Panc1 (cell line): Measurements from ENCODE around the gene VAPA. TPM values are rescaled to one million over a fixed set of nuclear protein-coding genes. Genes with fewer than 3 reads are reported as not detected.

Experiments used
- ATAC-seq: fragments of 200-7000 bp; cut with Tn5 transposase; 2 replicates; pipeline ENCODE4 v1.9.1; 2020; ENCODE audit warnings: mild to moderate bottlenecking, moderate library complexity
- BruUV-seq: library from RNA; stranded (reverse); fragments of 400-500 nt; replicated peaks from 2 replicates; lab custom pipeline; 2021; lab: Mats Ljungman, UMichigan
- CTCF ChIA-PET: fragments of 300-600 bp; sonication (Branson Sonifier 250); formaldehyde crosslinking; loops from one replicate; lab custom pipeline; 2022; ENCODE audit warnings: antibody characterized with exemption; lab: Charles Lee
- POLR2A ChIA-PET: fragments of 300-600 bp; sonication (Branson Sonifier 250); formaldehyde crosslinking; loops from one replicate; lab custom pipeline; 2022; ENCODE audit warnings: antibody characterized with exemption; lab: Charles Lee
- DNase-seq: peaks from one replicate; pipeline ENCODE4 v3.0.0-alpha.2; 2010; ENCODE audit warnings: low read depth, low spot score
- H3K27ac ChIP-seq: 2 replicates; pipeline ENCODE4 v1.5.1; 2011; ENCODE audit warnings: mild to moderate bottlenecking, low read length, inconsistent platforms
- H3K27me3 ChIP-seq: fragments of 200-500 bp; sonication (Bioruptor generic); 2 replicates; pipeline ENCODE4 v1.6.0; 2014; ENCODE audit warnings: low read length, inconsistent platforms; ENCODE audit not compliant: control insufficient read depth, insufficient read depth
- H3K36me3 ChIP-seq: fragments of 200-500 bp; sonication (Bioruptor generic); 2 replicates; pipeline ENCODE4 v1.5.1; 2014; ENCODE audit warnings: inconsistent platforms, mild to moderate bottlenecking, low read length, moderate library complexity; ENCODE audit not compliant: control insufficient read depth, insufficient read depth
- H3K4me1 ChIP-seq: 2 replicates; pipeline ENCODE4 v1.5.1; 2011; ENCODE audit warnings: inconsistent platforms, mild to moderate bottlenecking, low read length, moderate library complexity; ENCODE audit not compliant: control insufficient read depth, insufficient read depth
- H3K4me3 ChIP-seq, 2 experiments: 2 replicates each; pipeline ENCODE4 v1.5.1; 2011 to 2012; ENCODE audit warnings: low read depth in 2 of 2, low read length in 2 of 2, mild to moderate bottlenecking in 2 of 2, inconsistent platforms in 1 of 2, moderate library complexity in 1 of 2
- H3K9me3 ChIP-seq: fragments of 200-500 bp; sonication (Bioruptor generic); 2 replicates; pipeline ENCODE4 v1.5.1; 2014; ENCODE audit warnings: low read depth, mild to moderate bottlenecking, inconsistent platforms, low read length, moderate library complexity; ENCODE audit not compliant: control insufficient read depth, insufficient read depth
- POLR2AphosphoS5 ChIP-seq: IDR thresholded peaks from 2 replicates; pipeline ENCODE4 v1.6.1; 2012; ENCODE audit warnings: mild to moderate bottlenecking, low read depth, low read length, moderate library complexity
- SIN3A ChIP-seq: IDR thresholded peaks from 2 replicates; pipeline ENCODE4 v1.6.1; 2012; ENCODE audit warnings: low read depth, mild to moderate bottlenecking, low read length, moderate library complexity, borderline replicate concordance; ENCODE audit not compliant: insufficient read depth
- TCF7L2 ChIP-seq: IDR thresholded peaks from 2 replicates; pipeline ENCODE4 v1.6.1; 2011; ENCODE audit warnings: mild to moderate bottlenecking, low read depth, low read length, inconsistent platforms
- in situ Hi-C: cut with HindIII; loops from 2 replicates; pipeline ENCODE4 v1.10.0; 2016; ENCODE audit warnings: low sequenced_read_pairs, low pct_unique_long_range_greater_than_20kb
- intact Hi-C: fragments of 100-400 bp; cut with micrococcal nuclease; formaldehyde crosslinking; loops from one replicate; pipeline ENCODE4 v1.10.0; 2022; ENCODE audit not compliant: unreplicated experiment
- total RNA-seq: library from RNA; stranded (reverse); gene quantifications from one replicate; pipeline ENCODE4 v1.2.1, GENCODE V29; 2021; ENCODE audit not compliant: unreplicated experiment
- TF ChIP-seq, protein P1 (sequence below), 2 experiments: IDR thresholded peaks; 2 replicates each; pipeline ENCODE4 v1.6.1; 2011 to 2012; ENCODE audit warnings: low read depth in 2 of 2, control low read depth in 1 of 2, low read length in 1 of 2, mild to moderate bottlenecking in 1 of 2, moderate library complexity in 1 of 2; ENCODE audit not compliant: insufficient read depth in 1 of 2
- TF ChIP-seq, protein P2 (sequence below): fragments of 450-650 bp; IDR thresholded peaks from 2 replicates; pipeline ENCODE4 v1.5.1; 2017; ENCODE audit warnings: mild to moderate bottlenecking

VAPA gene
- total RNA-seq, 1 experiment from 2014 or later, result 228 TPM

DNA sequence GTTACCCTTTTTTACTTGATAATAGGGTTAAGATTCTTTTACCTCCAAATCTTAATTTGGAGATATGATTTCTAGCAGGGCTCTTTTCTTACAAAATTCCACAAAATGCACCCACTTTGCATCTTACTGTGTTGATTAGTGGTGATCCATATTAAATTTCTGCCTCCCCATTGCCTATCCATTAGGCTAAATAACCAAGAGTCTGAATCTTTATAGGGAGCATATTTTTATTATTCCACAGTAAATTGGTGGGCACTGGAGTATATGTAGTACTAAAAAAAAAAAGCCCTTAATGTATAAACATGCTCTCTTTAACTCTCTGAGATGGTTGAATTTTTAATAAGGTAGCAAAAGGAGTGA is 36.2 kb upstream of the VAPA start:
- Histone ChIP-seq H3K27ac (peak overlapping the region; percentile 81), H3K4me3 (peak overlapping the region in 1 of 2 experiments; percentile 3; a peak in 2 of 4 replicates), H3K36me3 (no peaks in the 10 kb centered on the region), H3K9me3 (no peaks in the 10 kb centered on the region), H3K27me3 (no peaks in the 10 kb centered on the region), H3K4me1 (peaks cover 7% of the 10 kb centered on the region)
- TF ChIP-seq, protein P1, sequence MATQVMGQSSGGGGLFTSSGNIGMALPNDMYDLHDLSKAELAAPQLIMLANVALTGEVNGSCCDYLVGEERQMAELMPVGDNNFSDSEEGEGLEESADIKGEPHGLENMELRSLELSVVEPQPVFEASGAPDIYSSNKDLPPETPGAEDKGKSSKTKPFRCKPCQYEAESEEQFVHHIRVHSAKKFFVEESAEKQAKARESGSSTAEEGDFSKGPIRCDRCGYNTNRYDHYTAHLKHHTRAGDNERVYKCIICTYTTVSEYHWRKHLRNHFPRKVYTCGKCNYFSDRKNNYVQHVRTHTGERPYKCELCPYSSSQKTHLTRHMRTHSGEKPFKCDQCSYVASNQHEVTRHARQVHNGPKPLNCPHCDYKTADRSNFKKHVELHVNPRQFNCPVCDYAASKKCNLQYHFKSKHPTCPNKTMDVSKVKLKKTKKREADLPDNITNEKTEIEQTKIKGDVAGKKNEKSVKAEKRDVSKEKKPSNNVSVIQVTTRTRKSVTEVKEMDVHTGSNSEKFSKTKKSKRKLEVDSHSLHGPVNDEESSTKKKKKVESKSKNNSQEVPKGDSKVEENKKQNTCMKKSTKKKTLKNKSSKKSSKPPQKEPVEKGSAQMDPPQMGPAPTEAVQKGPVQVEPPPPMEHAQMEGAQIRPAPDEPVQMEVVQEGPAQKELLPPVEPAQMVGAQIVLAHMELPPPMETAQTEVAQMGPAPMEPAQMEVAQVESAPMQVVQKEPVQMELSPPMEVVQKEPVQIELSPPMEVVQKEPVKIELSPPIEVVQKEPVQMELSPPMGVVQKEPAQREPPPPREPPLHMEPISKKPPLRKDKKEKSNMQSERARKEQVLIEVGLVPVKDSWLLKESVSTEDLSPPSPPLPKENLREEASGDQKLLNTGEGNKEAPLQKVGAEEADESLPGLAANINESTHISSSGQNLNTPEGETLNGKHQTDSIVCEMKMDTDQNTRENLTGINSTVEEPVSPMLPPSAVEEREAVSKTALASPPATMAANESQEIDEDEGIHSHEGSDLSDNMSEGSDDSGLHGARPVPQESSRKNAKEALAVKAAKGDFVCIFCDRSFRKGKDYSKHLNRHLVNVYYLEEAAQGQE (IDR thresholded peaks at IDR 0.05; ENCODE audit: insufficient read depth in 1 of 2, low read depth in 2 of 2, low read length in 1 of 2), result no peak
- no peak for TF ChIP-seq TCF7L2
- no peak for TF ChIP-seq SIN3A
- TF ChIP-seq POLR2AphosphoS5, result no peak
- TF ChIP-seq, protein P2, sequence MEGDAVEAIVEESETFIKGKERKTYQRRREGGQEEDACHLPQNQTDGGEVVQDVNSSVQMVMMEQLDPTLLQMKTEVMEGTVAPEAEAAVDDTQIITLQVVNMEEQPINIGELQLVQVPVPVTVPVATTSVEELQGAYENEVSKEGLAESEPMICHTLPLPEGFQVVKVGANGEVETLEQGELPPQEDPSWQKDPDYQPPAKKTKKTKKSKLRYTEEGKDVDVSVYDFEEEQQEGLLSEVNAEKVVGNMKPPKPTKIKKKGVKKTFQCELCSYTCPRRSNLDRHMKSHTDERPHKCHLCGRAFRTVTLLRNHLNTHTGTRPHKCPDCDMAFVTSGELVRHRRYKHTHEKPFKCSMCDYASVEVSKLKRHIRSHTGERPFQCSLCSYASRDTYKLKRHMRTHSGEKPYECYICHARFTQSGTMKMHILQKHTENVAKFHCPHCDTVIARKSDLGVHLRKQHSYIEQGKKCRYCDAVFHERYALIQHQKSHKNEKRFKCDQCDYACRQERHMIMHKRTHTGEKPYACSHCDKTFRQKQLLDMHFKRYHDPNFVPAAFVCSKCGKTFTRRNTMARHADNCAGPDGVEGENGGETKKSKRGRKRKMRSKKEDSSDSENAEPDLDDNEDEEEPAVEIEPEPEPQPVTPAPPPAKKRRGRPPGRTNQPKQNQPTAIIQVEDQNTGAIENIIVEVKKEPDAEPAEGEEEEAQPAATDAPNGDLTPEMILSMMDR, result no peak
- intact Hi-C loops (no loop called here), in situ Hi-C loops (no loop called here)
- ChIA-PET POLR2A (no interaction called here), CTCF (no interaction called here)
- no TSS peak for BruUV-seq
- ATAC-seq, result no peak
- no peak for DNase-seq

DNA sequence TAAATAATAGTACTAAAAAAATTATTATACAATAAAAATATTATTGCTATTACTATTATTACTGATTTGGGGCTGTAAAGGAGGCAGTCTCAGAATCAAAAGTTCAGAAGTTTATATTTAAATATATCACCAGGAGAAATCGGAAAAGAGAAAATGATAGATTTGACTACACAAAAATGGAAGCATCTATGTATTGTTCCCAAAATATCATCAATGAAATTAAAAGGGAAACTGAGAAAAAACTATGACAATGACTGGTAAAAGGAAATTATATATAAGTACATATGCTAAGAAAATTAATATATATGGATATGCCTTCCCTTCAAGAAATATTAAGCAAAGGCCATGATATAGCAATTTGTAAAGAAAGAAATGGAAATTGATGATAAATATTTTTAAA is 35.7 kb upstream of the VAPA start:
- no peaks in the 10 kb centered on the region for H3K27me3 ChIP-seq
- no peak overlapping the region for H3K4me3 ChIP-seq
- in situ Hi-C loops (no loop called here), intact Hi-C loops (no loop called here)
- H3K27ac ChIP-seq, result no peak overlapping the region; the same call in 1 of the 2 replicates
- no peaks in the 10 kb centered on the region for H3K36me3 ChIP-seq
- DNase-seq, result no peak
- BruUV-seq, result no TSS peak
- ChIA-PET CTCF (no interaction called here), POLR2A (no interaction called here)
- no peak for ATAC-seq
- TF ChIP-seq SIN3A, result no peak
- TF ChIP-seq, protein P2, result no peak
- no peak for TF ChIP-seq TCF7L2
- TF ChIP-seq, protein P1 (IDR thresholded peaks at IDR 0.05; ENCODE audit: insufficient read depth in 1 of 2, low read depth in 2 of 2, low read length in 1 of 2), result no peak
- TF ChIP-seq POLR2AphosphoS5, result no peak
- H3K4me1 ChIP-seq, result peaks cover 7% of the 10 kb centered on the region
- H3K9me3 ChIP-seq, result no peaks in the 10 kb centered on the region
